GM21723 (cell line): ENCODE measurements around the gene ZNF93.
"Not testable (repeated sequence)": the region's sequence is repeated elsewhere in the genome, so short reads cannot be mapped to it uniquely, and the experiment has no call there.

Experiments
- ATAC-seq: cut with Tn5 transposase; IDR thresholded peaks from one replicate; pipeline ENCODE4 v1.9.1; 2021; ENCODE audit warnings: mild to moderate bottlenecking, moderate library complexity; ENCODE audit not compliant: unreplicated experiment

ZNF93 gene

GRCh38 chr19:19900729-19901444 is at the start of gene ZNF93:
TSS of gene ZNF93 (plus strand) at chr19:19900946. CDS start at chr19:19901089, 143 bp downstream.
- ATAC-seq: peak; percentile 88

GRCh38 chr19:19851740-19852139 is 49.0 kb upstream of the ZNF93 start:
- ATAC-seq: not testable (repeated sequence)

DNA sequence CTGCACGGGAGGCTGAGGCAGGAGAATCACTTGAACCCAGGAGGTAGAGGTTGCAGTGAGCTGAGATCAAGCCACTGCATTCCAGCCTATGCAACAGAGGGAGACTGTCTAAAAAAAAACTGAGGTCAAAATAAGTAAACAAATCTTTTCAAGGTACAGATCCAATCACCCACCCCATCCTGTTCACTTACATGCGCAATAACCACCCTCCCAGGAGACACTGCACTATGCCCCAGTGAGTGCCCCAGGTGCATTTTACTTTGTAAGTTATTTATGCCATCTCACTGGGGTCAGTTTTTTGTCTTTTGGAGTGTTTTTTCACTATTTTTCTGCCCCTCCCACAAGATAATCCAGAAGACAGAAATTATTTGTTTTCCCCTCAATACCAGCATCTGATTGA is 42.0 kb upstream of the ZNF93 start:
- ATAC-seq: no peak

DNA sequence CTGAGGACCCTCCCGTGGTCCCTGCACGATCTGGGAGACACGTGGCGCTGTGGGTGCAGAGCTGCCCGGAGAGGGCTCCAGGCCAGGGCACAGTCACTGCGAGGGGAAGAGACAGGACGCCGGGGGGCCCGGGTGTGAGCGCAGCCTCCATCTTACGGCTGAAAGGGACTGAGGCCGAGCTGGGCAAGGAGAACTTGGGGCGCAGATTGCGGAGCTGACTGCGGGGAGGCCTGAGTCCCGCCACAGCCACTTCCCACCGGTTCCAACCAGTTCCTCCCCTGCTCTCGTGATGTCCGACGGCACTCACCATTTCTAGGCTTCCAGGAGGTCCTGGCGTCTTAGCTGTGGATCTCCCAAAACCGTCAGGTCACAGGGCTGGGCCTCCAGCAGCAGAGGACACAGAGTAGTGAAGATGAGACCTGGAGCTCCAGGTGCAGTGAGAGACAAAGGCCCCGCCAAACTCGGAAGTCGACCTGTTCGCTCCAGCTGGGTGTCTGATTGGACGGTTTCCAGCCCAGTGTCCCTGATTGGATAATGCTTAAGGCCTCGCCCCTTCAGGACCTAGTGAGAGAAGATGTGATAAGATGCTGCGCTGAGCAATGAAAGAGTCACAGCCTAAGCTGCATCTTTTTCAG is 39.9 kb upstream of the ZNF93 start:
- no peak for ATAC-seq

DNA sequence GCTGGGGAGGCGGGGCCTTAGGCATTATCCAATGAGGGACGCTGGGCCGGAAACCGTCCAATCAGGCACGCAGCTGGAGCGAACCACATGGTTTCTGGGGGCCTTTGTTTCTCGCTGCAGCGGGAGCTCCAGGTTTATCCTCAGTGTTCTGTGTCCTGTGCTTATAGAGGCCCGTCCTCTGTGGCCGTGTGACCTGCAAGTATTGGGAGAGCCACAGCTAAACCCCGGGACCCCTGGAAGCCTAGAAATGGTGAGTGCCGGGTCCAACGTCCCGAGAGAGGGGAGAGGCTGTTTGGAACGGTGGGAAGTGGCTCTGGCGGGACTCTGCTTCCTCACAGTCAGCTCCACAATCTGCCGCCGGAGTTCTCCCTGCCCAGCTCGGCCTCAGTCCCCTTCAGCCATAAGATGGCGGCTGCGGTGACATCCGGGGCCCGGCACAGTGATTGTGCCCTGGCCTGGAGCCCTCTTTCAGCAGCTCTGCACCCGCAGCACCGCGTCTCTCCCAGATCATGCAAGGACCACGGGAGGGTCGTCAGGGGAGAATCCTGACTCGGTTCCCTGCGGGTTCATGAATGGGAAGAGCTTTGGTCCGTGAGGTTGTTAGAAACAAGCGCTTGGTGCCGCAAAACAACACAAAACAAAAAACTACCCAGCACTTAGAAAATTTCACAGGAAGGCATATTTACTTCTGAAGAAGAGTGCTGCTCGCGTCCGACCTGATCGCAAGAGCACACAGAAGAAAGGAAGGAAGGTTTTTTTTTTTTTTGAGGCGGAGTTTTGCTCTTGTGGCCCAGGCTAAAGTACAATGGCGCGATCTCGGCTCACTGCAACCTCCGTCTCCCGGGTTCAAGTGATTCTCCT is 34.8 kb upstream of the ZNF93 start, which contains the start of gene ZNF253:
TSS of gene ZNF253 (plus strand) at position 133 of the 861 bp plus-strand sequence. CDS start at position 248, 115 bp downstream.
- peak; percentile 97 for ATAC-seq

DNA sequence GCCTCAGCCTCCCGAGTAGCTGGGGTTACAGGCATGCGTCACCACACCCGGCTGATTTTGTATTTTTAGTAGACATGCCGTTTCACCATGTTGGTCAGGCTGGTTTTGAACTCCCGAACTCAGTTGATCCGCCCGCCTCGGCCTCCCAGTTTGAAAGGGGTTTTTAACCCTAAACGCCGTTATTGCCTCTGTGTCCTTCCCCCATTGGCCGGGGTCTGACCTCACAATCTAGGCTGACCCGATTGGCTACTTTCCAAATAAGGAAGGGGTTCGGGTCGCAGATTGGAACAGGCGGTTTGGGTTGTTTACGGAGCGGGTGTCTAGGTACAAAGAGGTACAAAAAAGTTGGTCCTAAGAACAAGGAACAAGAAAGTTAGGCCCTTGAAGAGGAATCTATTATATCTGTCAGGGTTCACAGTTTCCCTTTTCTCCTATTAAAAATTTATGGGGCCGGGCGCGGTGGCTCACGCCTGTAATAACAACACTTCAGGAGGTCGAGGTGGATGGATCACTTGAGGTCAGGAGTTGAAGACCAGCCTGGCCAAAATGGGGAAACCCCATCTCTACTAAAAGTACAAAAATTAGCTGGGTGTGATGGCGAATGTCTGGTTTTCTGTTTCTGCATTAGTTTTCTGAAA is 34.0 kb upstream of the ZNF93 start:
- ATAC-seq: no peak

DNA sequence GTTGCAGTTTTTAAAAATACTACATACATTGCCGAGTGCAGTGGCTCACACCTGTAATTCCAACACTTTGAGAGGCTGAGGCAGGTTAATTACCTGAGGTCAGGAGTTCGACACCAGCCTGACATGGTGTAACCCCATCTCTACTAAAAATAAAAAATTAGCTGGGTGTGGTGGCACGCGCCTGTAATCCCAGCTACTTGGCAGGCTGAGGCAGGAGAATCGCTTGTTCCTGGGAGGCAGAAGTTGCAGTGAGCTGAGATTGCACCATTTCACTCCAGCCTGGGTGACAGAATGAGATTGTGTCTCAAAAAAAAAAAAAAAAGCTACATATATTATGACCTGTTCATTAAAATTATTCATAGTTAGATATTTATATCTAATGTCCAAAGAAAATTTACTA is 30.7 kb upstream of the ZNF93 start:
- ATAC-seq: not testable (repeated sequence)

GRCh38 chr19:19871932-19872331 is 28.8 kb upstream of the ZNF93 start:
- ATAC-seq: no peak

GRCh38 chr19:19873381-19873780 is 27.4 kb upstream of the ZNF93 start:
- no peak for ATAC-seq

GRCh38 chr19:19877724-19878123 is 23.0 kb upstream of the ZNF93 start:
- no peak for ATAC-seq

- no peak for ATAC-seq
Measured at GRCh38 chr19:19884583-19884982, 16.2 kb upstream of the ZNF93 start.

- not testable (repeated sequence) for ATAC-seq
Measured at GRCh38 chr19:19892055-19892941, 8.4 kb upstream of the ZNF93 start.

DNA sequence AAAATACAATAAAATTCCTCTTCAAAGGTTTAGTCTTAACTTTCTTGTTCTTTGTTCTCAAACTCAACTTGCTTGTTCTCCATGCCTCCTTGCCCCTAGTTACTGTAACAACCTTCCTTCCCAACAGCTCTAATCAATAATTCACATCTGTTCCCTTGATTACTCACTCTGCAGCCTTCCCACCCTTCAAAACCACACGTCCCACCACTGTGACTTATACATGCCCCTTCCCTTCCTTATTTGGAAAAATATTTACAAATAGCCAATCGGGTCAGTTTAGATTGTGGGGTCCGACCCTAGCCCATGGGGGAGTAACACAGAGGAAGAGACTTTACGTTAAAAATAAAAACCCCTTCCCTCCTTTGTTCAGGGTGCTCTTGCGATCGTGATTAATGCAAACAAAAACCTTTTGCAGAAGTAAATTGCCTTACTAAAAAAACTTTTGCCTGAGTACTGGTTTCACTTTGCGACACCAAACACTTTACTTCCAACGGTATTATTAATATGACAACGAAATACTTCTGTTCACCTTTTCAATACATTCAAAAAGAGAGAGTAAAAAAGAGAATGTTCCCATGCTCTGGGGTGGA is 512 bp upstream of the ZNF93 start:
- no peak for ATAC-seq

GRCh38 chr19:19907551-19907950 is 6.8 kb downstream of the ZNF93 start:
- not testable (repeated sequence) for ATAC-seq

- no peak for ATAC-seq
Measured at GRCh38 chr19:19909654-19910053, 8.9 kb downstream of the ZNF93 start.

DNA sequence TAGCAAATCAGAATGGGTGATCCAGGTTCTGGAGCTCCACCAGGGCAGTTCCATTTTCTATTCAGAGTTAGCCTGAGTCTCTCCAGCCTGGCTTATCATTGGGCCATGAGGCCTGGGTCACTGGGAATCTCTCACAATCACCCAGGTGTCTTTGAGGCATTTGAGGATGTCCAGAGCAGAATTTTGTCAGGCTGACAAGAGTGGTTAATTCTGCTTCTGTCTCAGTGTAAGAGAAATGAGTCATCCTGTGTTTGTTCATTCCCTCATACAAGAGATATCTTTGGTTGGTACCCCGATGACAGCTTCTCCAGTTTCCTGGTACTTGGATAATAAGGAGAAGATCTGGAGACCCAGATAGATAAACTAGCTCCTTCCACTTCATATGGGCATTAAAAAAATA is 10.4 kb downstream of the ZNF93 start:
- ATAC-seq: no peak

DNA sequence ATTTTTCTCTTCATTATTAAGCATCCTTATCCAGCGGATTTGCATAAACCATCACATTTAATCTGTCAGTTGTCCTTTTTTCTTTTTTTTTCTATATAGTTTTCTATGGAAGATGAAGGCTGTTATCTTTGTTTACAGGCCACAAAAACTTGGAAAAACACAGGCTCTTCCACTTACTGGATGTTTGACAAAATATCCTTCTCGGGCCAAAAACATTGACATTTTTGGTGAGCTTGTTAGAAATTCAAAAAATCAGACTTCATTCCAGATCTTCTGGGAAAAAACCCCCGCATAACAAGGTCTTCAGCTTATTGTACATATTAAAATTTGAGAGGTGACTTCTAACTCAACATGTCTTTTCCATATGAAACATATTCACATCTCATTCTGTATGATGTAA is 13.8 kb downstream of the ZNF93 start:
- ATAC-seq: no peak

GRCh38 chr19:19930417-19930816 is 29.7 kb downstream of the ZNF93 start:
- not testable (repeated sequence) for ATAC-seq

GRCh38 chr19:19933432-19934314 is 32.9 kb downstream of the ZNF93 start:
- not testable (repeated sequence) for ATAC-seq
